Stimulated activated naive CD4-positive, alpha-beta T cell treated with Interleukin-2 at 50 U/mL for 16 hours (primary cell): ENCODE measurements around the gene ATP10D.
"Not testable (repeated sequence)": the region's sequence is repeated elsewhere in the genome, so short reads cannot be mapped to it uniquely, and the experiment has no call there.

Source experiments
- DNase-seq: peaks from one replicate; lab custom pipeline; 2025; lab: John Stamatoyannopoulos, UW

Gene ATP10D

DNA sequence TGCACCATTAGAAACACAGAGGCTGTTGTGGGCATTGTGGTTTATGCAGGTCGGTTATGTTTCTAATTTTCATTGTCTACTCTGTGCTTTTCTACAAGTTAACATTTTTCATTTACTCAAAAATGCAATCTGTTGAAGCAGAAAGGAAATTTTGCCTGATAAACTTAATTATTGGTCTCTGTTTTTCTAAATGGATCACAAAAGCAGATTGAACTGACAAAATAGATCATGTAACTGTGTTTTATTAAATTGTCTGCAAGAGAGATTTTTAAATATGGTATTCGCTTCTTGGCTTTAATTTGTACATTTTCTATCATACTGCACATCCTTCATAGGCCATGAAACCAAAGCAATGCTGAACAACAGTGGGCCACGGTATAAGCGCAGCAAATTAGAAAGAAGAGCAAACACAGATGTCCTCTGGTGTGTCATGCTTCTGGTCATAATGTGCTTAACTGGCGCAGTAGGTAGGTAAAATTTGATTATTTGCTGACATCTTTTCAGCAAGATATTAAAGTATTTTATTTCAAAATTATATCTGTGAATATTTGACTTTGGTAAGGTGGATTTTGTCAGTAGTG is 50.6 kb downstream of the ATP10D start:
- no peak for DNase-seq

DNA sequence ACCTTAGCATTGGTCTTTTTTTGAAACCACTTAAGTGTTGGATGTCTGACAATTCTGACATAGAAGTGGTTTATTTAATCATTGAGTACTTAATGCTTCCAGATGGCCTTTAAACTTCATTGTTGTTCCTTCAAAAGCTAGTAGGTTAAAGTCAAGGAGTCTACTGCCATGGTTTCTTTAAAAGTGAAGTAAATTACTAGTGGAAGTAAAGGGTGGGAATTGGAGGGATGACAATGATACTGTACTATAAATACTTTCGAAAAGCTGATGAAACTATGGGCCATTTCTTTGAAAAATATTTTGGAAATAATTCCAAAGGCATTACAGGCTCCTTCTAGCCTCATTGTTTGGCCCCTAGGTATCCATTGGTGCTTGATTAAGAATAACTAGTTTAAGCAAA is 51.9 kb downstream of the ATP10D start:
- DNase-seq: no peak

DNA sequence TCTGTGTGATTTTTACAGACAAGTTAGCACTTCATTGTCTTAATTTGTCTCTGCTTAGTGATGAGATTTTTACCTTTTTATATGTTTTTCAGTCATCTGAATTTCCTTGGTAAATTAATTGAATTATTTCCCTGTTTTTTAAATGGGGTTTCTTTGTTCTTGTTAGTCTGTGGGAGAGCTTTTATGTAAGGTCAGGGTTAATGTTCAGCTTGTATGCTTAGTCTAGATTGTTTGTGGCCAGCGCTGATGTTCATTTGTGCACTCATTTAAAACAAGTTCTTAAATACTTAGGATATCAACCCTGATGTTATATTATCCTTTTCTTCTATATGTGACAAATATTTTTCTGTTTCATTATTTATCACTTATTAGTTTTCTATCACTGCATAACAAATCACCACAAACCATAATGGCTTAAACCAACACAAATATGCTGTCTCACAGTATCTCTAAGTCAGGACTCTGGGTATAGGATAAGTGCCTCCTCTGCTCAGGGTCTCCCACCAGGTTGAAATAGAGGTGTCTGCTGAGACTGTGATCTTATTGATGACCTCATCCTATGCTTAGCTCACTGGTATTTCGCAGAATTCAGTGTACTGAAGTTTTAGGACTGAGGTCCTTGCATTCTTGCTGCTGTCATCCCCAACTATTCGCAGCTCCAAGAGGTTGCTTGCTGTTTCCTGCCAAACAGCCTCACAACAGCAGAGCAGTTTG is 53.2 kb downstream of the ATP10D start:
- DNase-seq: no peak

DNA sequence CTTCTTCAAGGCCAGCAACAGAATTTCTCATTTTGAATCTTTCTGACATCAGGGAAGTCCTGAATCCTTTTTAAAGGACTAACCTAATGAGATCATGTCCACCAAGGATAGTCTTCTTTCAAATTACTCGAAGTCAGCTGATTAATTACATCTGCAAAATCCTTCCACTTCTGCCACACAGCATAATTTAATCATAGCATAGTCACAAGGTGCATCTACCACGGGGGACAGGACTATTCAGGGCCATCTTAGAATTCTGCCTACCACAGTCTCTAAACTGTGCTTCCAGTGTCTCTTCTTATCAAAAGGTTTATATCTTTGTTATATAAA is 53.7 kb downstream of the ATP10D start:
- DNase-seq: no peak

DNA sequence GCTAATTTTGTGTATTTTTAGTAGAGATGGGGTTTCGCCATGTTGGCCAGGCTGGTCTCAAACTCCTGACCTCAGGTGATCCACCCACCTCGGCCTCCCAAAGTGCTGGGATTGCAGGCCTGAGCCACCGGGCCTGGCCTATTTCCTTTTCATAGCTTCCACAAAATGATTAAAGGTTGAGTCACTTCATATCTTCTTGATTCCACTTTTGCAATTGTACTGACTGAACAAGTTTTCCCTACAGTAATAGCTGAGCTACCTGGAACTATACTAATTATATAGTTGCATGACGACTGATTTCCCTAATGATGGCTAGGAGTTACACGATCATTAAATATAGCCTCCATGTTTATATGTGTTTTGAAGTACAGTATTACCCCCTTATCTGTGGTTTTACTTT is 57.6 kb downstream of the ATP10D start:
- not testable (repeated sequence) for DNase-seq

DNA sequence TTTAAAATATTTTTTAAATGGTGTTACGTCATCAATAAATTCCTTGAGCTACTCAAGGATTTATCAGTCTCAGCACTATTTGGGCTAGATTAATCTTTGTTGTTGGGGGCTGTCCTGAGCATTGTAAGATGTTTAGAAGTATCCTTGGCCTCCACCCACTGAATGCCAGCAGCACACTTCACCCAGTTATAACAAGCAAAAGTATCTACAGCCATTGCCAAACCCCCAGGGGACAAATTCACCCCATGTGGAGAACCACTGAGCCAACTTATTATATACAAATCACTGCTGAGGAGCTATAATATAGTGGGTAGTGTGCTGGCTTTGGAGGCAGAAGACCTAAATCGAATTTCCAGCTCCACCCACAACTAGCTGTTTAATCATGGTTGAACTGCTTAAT is 58.3 kb downstream of the ATP10D start:
- DNase-seq: no peak

DNA sequence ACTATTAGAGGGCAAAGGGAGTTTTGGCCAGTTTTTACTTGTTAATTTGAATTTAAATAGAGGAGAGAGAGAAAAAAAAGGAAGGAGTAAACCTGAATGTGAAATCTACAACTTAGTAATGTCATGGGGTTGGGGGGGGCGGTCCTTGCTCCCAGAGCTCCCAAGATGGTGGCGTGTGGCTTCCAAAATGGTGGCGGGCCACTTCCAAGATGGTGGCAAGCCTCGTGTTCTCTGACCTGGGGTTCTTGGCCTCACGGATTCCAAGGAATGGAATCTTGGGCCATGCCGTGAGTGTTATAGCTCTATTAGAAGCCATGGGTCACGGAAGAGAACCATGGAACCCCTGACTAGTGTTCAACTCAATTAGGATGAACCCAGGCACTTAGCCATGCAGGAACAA is 65.3 kb downstream of the ATP10D start:
- not testable (repeated sequence) for DNase-seq

DNA sequence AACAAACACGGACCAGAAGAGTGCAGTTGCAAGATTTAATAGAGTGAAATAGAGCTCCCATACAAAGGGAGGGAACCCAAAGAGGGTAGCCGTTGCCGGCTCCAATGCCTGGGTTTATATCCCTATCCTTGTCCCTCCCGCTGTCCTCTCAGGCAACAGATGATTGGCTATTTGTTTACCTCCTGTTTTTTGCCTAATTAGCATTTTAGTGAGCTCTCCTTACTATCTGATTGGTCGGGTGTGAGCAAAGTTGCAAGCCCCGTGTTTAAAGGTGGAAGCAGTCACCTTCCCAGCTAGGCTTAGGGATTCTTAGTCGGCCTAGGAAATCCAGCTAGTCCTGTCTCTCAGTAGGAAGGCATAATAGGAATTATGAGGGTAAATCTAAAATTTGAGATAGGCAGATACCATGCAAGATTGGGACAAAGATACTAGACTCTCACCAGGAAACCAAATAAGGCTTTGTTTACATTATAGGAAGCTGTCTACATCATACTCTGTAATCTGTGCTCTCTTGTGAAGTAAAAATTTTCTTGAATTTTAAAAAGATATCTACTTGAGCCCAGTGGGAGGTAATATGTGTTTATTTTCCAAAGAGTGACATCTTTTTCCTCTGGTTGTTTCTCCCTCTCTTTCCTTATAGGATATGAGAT is 65.9 kb downstream of the ATP10D start:
- no peak for DNase-seq

DNA sequence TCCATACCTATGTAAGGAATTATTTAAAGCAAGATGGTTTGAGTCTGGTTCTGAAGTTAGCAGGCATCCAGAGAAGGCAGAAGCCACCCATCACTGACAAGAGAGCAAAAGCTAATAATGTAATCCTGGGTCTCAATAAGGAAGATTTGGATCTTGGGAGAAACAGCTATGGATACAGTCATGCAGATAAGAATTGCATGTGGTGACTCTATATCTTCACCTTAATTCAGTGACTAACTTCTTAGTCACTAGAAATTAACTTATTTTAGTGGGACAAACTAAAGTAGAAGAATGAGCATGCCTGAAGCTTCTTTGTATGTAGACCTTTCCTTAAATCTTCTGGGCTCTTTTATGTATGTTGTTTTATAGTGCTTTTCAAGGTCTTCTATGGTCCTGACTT is 66.6 kb downstream of the ATP10D start:
- no peak for DNase-seq

DNA sequence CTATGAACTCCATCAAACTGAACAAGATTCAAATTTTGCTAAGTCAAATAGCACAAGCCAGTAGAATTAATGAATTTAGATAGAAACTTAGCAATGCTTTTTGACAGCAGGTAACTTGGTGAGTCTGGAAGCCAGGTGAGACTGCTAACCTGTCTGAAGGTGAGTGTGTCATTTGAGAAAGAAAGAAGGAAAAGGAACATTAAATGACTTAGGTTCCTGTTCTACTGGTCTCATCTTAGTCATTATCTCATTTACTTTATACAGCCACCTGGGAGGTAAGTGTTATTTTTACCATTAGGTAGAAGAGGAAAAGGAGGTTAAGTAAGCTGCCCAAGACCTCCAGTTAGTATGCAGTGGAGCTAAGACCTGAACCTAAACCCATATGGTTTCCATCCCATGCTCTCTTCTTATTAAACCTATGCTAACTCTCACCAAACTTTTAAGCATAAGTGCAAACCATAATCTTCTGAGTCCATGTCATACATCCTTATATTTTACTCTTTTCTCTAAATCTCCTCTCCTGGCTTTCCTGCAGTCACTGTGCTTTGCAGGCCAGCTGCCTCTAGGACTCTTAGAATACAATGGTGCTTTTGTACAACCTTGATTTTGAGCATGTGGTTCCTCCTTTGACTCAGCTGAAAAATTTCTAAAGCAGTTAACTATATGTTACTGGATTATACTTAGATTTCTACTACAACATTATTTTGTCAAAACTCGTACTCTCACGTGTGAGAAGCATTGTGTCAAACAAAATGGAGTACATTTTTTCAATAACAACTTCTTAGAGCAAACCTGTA is 68.5 kb downstream of the ATP10D start:
- DNase-seq: no peak

DNA sequence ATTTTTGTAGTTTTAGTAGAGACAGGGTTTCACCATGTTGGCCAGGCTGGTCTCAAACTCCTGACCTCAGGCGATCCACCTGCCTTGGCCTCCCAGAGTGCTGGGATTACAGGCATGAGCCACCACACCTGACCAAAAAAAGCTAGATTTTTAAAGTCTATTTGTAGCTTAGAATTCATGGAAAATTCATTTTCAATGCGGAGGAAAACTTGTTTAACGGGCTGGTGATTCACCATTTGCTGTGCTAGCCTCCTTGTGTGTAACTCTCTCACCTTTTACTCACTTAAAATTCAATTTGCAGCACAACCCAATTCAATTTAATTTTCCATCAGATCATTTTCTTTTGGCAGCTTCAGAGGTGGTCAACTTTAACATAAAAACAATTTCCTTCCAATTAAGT is 70.8 kb downstream of the ATP10D start:
- not testable (repeated sequence) for DNase-seq

DNA sequence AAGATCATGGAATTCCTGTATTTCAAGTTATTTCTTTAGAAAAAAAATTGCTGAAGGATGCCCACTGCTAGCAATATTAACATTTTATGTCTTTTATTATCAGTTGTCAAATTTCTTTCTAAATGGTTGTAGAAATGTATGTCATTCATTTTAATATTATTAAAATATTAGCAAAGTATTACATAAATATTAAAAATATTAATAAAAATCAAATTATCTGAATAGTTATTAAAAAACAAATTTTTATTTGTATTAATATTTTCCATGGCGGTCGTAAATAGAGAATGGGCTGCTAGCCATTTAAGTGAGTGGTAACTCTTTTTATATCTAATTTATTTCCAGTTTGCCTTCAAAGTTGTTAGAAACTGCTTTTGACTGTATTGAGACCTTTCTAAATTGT is 72.2 kb downstream of the ATP10D start:
- no peak for DNase-seq

DNA sequence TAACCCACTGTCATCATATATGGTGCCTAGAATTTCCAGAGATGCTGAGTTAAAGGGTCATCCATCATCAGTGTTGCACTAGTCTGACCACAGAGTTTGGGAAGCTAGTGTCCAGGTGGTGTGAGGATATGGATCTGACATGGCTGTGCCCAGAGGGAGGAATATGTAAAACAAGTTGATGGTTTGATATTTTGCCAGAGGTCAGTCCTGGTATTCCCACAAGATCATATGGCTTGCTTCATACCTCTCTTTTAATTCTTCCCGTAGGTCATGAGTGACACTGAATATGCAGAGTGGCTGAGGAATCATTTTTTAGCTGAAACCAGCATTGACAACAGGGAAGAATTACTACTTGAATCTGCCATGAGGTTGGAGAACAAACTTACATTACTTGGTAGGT is 75.6 kb downstream of the ATP10D start:
- no peak for DNase-seq

DNA sequence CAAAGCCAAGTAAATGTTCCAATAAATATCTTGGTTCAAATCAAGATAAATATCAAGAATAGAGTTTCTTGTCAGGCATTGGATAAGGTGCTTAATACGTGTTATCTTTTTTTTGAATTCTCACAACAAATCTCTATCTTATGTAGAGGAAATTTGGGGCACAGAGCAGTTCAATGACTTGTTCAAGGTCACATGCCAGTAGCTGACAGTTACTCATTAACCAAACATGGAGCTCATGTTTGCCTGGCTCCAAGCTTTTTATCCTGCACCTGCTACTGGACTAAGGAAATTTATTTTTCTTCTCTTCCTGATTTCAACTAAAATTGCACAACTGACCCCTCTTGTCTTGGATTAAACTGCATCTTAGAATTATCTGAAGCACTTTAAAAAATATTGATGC is 76.3 kb downstream of the ATP10D start:
- no peak for DNase-seq

DNA sequence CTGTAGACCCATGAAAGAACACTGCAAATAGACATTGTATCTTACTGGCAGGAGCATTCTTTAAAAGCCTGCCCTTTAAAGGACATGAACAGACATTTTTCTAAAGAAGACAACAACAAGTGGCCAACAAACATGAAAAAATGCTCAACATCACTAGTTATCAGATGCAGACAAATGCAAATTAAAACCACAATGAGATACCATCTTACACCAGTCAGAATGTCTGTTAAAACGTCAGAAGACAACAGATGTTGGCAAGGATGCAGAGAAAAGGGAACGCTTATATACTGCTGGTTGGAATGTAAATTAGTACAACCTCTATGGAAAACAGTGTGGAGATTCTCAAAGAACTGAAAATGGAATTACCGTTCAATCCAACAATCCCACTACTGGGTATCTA is 77.2 kb downstream of the ATP10D start:
- no peak for DNase-seq

DNA sequence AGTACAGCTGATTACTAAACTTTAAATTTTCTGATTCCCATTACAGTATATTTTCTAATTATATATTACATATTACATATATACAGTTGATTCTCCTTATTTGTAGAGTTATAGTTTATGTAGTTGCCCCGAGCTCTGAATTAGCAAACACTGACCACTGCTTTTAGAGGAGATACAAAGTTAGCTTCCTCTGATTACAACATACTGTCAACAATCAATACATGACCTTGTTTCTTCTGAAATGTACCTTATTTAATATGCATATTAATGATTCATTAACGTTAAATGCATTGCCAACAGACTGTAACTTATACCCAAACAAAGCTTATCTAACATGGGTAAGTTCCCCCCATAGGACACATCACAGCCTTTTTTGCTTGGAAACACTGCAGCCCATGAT is 81.5 kb downstream of the ATP10D start:
- DNase-seq: no peak

DNA sequence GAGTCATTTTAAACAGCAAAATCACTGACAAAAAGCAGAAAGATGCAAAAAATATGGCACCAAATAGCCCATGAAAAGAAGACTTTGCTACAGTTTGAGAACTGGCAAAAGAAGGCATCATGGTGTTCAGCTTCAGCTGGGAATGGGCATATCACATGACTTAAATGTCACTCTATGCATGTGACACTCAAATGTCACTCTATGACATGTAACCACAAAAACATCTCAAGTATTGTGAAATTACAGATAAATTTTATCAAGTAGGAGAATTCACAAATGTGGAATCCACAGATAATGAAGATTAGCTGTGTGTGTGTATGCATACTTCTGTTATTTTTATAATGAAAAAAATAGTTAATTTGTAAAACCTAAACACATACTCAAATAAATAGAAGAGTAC is 81.9 kb downstream of the ATP10D start:
- DNase-seq: no peak

DNA sequence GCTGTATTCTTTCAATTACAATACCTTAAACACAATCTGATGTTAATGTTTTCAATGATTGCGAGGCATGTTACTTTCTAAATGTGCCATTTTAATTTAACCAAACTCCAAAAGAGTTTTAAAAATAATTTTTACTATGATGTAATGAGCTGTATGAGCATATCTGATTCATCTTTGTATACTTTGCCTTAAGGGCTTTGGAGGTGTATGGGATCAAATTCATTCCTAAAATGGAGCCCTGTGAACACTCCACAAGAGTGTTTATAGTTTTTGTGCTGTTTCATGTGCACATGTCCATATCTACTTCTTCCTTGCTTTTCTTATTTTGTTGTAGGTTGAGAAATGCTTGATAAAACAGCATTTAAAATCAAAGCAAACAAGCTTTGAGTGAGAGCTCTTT is 82.4 kb downstream of the ATP10D start:
- no peak for DNase-seq

DNA sequence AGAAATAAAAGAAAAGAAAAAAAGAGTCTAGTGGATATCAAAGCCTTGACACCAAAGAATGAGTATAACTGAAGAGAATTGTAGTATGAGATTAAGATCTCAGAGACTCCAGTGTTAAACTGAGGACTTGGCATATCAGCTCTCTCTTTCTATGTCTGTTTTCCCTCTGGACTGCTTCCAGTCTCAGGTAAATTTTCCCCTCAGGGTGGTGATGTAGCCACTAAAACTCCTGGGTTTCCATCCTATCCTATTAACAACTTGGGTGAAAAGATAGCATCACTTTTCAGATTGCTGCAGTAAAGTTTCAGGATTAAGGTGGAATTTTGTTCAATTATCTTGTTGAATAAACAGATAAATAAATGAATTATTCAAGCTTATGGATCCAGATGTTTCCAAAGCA is 85.7 kb downstream of the ATP10D start:
- DNase-seq: no peak

DNA sequence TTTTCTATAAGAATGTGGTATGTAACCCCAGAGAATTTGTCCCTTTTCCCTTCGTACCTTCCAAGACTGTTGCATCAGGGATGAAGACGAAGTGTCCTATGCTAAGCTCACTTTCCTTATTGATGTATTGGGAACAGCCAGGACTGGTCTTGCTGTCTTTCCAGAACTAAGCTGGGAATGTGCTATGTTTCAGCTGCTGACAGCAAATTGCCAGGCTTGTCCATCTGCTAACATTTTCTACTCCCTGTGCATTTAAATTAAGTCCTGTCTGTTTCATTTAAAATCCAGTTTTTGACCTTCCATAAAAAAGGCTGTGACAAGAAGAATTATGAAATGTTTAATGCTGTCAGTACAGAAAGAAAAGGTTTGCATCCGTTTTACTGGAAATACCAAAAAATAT is 87.9 kb downstream of the ATP10D start:
- DNase-seq: no peak

DNA sequence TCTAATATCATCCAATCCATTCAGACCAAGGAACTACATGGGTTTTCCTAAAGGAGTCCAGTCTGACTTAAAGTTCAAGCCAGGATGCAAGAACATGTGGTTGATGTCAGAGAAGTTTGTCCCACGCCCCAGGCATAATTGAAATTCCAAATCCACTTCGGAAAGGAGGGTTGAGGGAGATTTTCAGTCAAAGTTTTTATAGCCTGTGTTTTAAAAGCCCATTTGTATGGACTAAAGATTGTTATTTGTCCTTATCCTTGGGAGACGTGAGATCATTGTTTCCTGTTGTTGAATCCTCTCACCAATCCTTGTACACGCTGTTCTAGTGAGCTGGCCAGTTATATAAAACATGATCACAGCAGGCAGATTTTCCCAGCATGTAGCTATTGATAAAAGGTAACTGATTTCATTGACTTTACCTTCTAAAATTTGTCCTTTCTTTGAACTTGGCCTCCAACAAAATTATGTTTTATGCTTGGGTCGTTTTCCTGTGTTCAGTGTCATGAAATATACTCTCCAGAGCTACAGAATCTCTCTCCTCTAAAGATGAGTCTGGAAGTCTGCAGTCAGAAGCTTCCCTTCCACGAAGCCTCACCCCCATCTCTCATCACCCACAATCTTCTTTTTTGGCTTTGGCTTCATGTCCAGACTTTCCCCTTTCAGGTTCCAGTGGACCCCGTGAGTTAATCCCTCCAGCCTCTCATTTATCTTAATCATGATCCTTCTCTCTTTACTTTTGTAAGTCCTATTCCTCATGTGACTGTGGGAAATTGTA is 92.9 kb downstream of the ATP10D start:
- no peak for DNase-seq

DNA sequence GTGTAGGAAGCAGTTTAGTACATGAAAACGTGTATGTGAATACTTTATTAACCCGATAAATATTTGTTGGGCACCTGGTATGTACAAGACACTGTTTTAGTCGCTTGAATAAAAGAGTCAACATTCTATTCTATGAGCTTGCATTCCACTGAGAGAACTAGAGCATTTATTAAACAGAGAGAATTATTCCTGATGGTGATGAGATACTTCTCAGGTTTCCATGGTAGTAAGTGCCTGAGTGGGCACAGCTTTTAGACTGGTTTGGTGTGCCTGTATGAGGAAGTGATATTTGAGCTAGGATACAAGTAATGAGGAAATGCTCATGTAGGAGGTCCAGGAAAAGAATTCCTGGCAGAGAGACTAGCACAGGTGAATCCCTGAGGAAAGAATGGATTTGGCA is 94.2 kb downstream of the ATP10D start:
- DNase-seq: no peak
